Measurements from ENCODE around the gene SRP72.

SRP72 gene

DNA sequence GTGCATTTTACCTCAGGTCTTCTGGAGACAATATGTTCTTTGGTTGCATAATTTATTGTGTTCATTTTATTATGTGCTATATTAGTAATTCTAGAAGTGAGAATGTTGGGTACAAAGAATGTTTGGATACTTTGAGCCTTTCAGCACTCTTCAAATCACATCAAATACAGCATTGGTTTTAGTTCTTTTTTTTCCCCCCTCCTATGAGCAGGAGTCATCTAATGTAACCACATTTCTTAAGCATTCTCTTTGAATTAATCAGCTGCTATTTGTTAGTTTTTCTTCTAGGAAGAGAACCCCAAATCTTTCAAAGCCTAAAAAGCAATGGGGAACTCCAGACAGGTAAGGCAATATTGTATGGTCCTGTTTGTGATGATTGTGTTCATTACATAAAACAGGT is 84.9 kb downstream of the SRP72 start:
- DNase-seq: no peak

Data from NCI-H2107 (cell line).